Tongue (tissue), 2 donors: ENCODE data around the gene B3GNT5. TPM values are rescaled to one million over a fixed set of nuclear protein-coding genes. Genes with fewer than 3 reads are reported as not detected.
A peak's percentile ranks its signal among the peaks of the same experiment; 100 is the strongest.
"Not testable (repeated sequence)": the region's sequence is repeated elsewhere in the genome, so short reads cannot be mapped to it uniquely, and the experiment has no call there.

Source experiments
- DNase-seq: peaks from one replicate; pipeline ENCODE4 v3.0.0-alpha.2; 2015
- total RNA-seq: library from RNA; depleted of rRNA; stranded (reverse); fragments of >200 nt; gene quantifications from one replicate; pipeline ENCODE4 v1.2.3, GENCODE V29; 2014

Gene B3GNT5
- total RNA-seq: 14.4 TPM

GRCh38 chr3:183252973-183253527 lies at the start of gene B3GNT5:
Gene B3GNT5, plus strand, starts transcription at chr3:183253253. Its CDS starts 16,546 bp downstream, at chr3:183269799.
- DNase-seq: peak; percentile 55

GRCh38 chr3:183203670-183204069 lies 49.4 kb upstream of the B3GNT5 start:
- no peak for DNase-seq

- DNase-seq: no peak
Observed at GRCh38 chr3:183208260-183208659, 44.8 kb upstream of the B3GNT5 start.

- no peak for DNase-seq
Observed at GRCh38 chr3:183208800-183209199, 44.3 kb upstream of the B3GNT5 start.

GRCh38 chr3:183210341-183210740 lies 42.7 kb upstream of the B3GNT5 start:
- DNase-seq: peak; percentile 45

- peak; percentile 12 for DNase-seq
Observed at GRCh38 chr3:183210862-183211341, 42.2 kb upstream of the B3GNT5 start.

- DNase-seq: no peak
Observed at GRCh38 chr3:183211352-183211751, 41.7 kb upstream of the B3GNT5 start.

- DNase-seq: no peak
Observed at GRCh38 chr3:183212096-183212495, 41.0 kb upstream of the B3GNT5 start.

- DNase-seq: peak; percentile 26
Observed at GRCh38 chr3:183212565-183212964, 40.5 kb upstream of the B3GNT5 start.

GRCh38 chr3:183213415-183214276 lies 39.4 kb upstream of the B3GNT5 start:
- no peak for DNase-seq

- no peak for DNase-seq
Observed at GRCh38 chr3:183214277-183214612, 38.8 kb upstream of the B3GNT5 start.

- no peak for DNase-seq
Observed at GRCh38 chr3:183215591-183216202, 37.4 kb upstream of the B3GNT5 start.

GRCh38 chr3:183217548-183218332 lies 35.3 kb upstream of the B3GNT5 start:
- DNase-seq: peak; percentile 9

- DNase-seq: no peak
Observed at GRCh38 chr3:183218826-183219225, 34.2 kb upstream of the B3GNT5 start.

- peak; percentile 45 for DNase-seq
Observed at GRCh38 chr3:183220828-183221227, 32.2 kb upstream of the B3GNT5 start.

- DNase-seq: no peak
Observed at GRCh38 chr3:183222631-183223235, 30.3 kb upstream of the B3GNT5 start.

GRCh38 chr3:183224180-183224970 lies 28.7 kb upstream of the B3GNT5 start:
- no peak for DNase-seq

GRCh38 chr3:183226333-183226890 lies 26.6 kb upstream of the B3GNT5 start:
- no peak for DNase-seq

- DNase-seq: no peak
Observed at GRCh38 chr3:183227586-183227985, 25.5 kb upstream of the B3GNT5 start.

GRCh38 chr3:183229178-183229577 lies 23.9 kb upstream of the B3GNT5 start:
- DNase-seq: no peak

GRCh38 chr3:183230251-183230650 lies 22.8 kb upstream of the B3GNT5 start:
- DNase-seq: not testable (repeated sequence)
